HG03097 (cell line): ENCODE results near the gene COL15A1.

Experiments
- ATAC-seq: cut with Tn5 transposase; IDR thresholded peaks from one replicate; pipeline ENCODE4 v1.9.1; 2021; ENCODE audit not compliant: unreplicated experiment, low FRiP score

COL15A1 gene

DNA sequence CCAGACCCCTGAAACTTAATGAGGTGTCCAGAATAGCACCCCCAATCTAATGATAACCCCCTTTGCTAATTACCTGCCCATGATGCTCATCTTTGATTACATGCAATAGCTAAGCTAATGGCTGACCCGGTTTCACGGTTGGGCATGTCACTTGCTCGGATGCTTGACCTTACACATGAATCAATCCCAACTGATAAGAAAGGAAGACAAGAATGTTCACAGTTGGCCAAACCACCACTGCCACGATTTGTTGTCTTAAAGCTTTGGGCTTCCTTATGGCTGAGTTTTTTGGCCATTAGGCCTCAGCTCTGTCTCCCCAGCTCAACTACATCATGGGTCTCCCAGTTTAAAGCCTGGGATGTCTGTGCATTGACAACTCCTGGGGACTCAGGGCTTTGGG is 108.1 kb downstream of the COL15A1 start:
- no peak for ATAC-seq

DNA sequence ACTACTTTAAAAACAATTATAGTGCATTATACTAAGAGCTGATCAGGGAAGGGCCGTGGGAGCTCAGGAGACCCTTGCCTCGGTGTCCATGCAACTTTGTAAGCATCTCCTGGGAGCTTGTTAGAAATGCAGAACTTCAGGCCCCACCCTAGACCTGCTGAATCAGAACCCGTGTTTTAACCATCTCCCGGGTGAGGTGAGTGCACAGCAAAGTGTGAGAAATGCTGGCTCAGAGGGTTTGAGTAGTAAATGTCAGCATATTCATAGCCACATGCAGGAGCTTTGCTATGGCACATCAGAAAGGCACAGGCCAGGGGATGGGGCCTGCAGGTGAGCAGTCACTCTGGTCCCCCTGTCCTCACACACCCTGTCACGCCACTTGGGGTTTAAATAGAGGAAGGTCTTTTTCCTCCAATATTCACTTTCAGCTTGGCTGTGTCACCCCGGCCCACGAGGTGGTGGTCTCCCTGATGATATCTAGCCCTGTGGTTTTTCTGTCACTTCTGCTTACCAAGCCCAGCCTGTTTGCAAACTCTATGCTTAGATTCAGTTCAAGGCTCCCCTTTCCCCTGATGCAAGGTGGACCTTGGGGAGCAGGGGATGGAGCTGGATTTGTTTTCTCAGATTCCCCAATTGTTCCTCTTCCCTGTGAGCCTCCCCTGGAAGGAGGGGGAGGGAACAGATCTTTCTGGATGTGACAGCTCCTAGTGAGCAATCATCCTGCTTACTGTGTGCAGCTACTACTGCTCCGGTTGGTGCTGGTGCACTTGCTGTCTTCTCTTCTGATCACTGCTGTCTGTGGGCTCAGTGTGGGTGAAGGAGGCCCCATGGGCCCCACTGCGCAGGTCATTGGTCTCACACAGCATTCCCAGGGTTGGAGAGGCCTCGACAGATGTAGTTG is 109.4 kb downstream of the COL15A1 start:
- no peak for ATAC-seq

DNA sequence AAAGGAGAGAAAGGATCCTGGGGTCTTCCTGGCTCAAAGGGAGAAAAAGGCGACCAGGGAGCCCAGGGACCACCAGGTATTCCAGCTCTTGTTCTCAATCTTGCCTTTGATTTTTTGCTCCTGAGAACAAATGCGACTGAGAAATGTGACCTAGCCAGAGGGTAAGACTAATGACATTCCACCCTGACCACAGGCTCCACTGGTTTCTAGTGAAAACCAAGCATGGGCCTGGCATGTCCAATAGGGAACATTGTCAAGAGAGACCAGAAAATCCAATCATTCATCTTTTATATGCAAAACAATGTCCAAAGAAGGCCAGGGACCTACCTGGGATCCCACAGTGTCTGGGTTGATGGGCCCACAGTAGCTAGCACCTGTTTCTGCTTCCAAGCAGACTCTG is 110.9 kb downstream of the COL15A1 start:
- no peak for ATAC-seq

DNA sequence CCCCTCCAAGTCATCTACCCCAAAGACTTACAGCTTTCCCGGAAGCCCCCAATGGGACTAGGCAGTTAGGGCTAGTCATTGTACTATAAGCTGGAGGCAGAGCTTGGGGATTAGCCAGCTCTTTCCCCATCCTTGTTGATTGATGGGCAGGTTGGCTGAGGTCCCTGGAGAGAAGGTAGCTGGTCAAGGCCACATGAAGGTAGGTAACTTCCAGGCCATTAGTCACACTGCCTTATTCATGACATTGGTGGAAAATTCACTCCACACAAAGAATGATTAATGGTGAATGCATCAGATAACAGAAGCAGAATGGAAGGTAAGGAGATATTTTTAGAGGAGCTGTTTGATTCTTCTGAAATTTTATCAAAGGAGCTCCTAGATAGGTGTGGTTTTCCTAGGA is 111.7 kb downstream of the COL15A1 start:
- no peak for ATAC-seq

DNA sequence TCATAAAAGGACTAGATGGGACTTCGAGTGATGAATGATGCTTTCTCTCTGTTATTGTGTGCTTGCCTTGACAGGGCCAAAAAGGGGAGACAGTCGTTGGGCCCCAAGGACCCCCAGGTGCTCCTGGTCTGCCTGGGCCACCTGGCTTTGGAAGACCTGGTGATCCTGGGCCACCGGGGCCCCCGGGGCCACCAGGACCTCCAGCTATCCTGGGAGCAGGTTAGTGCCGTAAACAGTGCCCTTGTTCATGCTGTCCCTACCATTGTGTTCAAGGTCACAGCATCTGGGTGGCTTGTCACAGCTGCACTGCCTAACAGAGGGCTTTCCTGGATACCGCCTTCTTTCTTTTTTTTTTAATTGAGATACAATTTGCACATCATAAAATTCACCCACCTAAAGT is 112.5 kb downstream of the COL15A1 start:
- no peak for ATAC-seq

DNA sequence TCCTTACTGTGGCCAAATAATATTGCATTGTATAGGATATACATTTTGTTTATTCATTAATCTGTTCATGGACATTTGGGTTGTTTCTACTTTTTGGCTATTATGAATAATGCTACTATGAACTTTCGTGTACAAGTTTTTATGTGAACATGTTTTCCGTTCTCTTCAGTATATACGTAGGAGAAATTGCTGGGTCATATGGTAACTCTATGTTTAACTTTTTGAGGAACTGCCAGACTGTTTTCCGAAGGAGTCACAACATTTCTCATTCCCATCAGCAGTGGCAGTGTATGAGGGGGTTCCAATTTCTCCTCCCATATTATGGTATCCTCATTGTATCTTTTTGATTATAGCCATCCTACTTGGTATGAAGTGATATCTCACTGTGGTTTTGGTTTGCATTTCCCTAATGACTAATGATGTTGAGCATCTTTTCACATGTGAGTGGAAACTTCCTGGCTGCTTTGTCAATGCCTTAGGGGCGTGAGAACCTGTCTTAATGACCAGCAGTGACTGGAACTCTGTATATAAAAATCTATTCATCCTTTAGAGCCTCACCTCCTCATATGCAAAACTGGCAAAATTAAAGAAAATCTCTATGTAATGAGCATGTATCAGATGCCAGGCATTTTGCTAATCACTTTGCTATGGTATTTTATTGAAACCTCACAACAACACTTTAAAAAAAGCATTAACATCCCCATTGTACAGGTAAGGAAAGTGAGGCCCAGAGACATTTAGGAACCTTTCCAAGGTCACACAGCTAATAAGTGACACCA is 113.4 kb downstream of the COL15A1 start:
- no peak for ATAC-seq

DNA sequence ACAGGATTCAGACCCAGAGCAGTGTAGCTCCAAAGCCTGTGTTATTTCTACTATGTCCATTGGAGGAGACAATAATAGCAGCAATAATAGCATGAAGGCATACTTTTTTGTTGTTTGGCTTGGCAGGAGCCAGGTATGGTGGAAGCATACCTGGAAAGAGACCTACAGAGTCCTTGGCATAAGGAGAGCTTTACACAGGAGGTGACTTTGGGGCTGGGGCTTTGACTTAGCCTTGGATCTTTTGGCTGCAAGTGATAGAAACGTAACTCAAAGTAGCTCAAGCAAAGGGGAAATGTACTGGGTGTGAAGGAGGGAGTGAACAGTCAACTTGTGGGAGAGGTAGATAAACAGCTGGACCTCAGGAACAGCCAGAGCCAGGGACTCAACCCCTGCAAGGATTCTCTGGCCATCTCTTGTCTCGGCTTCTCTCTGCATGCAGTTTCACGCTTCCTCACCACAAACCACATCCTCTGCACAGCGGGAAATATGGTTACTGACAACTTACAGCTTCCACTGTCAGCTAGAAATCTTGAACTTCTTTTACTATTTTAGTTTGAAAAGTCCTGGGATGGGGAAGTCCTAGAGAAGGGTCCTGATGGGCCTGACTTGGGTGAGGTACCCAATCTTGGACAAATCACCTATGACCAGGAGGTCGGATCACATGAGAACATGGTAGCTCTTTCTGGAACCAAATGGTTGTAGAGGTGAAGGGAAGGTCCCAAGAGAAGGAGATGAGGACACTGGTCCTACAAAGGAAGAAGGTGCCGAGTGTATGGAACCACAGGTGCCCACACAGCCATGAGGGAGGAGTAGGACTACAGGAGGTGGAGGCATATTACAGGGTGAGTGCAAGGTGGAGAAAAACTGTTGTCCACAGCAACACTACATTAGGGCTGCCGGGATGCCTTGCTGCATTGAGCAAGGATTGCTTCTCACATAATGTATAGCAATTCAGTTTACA is 114.2 kb downstream of the COL15A1 start:
- peak; percentile 69 for ATAC-seq

DNA sequence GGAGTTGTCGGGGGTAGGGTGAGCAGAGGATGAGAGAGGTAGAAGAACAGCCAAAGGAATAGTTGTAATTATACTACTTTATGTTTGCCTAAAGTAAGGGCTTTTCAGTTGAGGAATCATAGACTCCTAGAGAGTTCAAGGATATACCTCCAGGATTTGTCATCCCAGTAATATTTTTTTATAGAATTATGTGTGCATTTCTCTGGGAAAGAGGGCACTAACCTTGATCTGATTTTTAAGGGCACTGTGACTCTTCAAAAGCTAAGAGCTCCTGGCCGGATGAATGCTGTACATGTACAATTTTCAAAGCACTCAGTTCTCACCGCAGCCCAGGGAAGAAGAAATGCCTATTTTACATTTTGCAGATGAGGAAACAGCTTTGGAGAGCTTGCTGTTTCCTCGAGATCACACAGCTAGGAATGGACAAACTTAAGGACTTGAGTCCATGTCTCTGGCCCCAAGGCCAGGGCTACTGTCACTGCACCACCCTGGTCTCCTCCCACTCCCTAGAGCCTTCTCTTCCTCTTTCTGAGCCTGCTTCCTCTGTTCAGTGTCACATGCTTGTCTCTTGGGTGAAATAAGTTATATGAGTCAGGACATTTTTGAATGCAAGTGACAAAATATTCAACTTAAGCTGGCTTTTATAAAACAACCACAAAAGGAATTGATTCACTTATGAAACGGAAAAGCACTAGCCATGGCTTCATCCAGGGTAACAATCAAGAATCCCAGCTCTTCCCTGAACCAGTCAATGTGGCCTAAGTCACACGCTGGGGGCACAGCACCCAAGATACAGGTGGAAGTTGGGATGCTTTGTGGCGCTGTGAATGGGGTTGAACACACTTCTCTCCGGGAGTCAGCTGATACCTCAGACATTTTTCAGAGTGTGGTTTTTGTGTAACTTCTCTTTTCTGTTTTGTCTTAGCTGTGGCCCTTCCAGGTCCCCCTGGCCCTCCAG is 115.5 kb downstream of the COL15A1 start:
- peak; percentile 44 for ATAC-seq

DNA sequence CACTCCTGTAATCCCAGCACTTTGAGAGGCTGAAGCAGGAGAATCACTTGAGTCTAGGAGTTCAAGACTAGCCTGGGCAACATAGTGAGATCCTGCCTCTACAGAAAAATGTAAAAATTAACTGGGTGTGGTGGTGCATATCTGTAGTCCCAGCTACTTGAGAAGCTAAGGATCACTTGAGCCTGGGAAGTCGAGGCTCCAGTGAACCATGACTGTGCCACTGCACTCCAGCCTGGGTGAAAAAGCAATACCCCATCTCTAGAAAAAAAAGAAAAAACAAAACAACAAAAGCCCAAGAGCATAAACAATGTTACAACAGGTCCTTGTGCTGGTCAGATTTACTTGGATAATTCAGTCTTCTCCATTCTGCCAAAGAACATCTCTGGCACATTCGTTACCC is 116.9 kb downstream of the COL15A1 start:
- no peak for ATAC-seq

DNA sequence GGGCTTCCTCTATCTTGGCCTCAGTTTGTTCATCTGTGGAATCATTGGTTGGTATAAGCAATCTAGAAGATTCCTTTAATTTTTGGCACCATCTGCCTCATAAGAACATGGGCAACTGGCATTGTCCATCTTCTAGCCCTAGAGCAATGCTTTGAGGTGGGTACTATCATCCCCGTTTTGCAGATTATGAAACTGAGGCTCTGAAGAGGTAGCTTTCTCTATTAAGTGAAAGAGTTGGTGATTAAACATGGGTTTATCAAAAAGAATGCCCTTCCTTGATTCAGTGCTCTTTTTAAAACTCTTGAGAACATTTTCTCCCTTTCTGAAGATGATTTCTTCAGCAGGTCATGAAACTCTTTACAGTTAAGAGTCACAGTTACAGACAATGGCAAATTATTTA is 118.8 kb downstream of the COL15A1 start:
- ATAC-seq, result no peak

DNA sequence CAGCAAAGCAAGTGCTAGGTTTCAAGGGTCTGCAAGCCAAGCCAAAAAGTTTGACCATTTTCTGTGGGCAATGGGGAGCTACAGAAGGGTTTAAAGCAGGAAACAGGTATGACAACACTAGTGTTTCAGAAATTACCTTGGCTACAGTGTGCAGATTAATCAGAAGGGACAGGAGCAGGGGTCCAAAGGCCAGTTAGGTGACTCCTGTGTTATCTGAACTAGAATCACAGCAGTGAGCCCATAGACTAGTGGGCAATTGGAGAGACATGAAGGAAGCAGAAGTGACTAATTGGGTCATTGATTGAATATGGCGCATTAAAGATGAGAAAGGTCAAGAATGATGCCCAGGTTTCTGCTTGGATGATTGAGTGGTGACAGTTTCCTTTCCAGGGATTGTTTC is 119.8 kb downstream of the COL15A1 start:
- no peak for ATAC-seq

DNA sequence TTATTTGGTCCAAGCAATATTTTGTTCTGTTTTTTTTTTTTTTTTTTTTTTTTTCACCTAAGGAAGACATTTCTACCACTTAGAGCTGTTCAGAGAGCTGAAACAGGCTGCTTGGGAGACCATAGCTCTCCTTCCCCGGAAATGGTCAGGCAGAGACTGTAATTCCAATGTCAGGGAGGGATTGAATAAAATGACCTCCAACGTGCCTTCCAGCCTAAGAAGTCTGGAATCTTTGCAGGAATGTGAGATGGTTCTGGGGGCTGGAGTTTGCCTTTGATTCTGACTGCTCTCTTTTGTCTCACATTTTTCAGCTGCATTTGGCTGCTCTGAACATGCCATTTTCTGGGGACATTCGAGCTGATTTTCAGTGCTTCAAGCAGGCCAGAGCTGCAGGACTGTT is 122.9 kb downstream of the COL15A1 start:
- ATAC-seq, result no peak

DNA sequence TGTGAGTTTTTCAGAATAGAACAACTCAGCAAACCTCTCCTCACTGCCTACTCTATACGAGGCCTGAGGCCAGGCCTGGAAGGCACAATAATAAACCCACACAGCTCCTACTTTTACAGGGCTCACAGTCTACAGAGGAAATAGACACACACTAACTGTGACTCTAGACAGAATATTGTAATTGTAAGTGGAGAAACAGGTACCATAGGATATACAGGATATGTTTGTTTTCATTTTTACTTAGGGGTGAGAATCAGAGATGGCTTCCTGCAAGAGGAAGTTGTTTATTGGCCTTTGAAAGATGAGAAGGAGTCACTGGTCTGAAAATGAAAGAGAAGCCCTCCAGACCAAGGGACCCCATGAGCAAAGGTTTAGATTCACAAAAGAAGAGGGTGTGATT is 125.4 kb downstream of the COL15A1 start:
- no peak for ATAC-seq

DNA sequence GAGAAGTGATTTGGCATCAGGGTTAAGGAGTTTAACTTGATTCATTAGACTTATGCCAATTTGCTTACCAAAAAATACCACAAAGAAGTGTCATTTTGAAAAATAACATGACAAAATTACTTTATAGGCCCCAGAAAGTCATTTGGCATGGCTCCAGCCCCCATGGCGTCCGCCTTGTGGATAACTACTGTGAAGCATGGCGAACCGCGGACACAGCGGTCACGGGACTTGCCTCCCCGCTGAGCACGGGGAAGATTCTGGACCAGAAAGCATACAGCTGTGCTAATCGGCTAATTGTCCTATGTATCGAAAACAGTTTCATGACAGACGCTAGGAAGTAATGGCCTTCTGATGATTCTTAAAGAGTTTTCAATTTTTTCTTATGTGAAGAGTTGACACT is 125.8 kb downstream of the COL15A1 start:
- ATAC-seq, result no peak

DNA sequence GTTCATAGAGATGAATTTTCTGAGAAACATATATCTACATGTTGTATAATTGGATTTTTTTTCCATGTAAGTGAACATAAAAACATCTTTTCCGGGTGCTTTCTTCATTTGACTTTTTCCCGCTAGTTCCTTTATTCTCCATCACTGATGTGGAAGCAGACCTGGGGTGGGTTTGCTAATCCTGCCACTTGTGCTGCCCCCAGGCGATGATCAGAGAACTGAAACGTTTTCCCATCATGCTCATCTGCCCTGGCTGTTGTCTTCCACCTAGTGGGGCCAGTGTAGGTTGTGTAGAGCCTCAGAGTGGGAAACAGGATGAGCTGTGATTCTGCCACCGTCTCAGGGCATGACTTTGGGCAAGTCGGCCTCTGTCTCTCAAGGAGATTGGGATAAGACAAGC is 127.0 kb downstream of the COL15A1 start:
- no peak for ATAC-seq

DNA sequence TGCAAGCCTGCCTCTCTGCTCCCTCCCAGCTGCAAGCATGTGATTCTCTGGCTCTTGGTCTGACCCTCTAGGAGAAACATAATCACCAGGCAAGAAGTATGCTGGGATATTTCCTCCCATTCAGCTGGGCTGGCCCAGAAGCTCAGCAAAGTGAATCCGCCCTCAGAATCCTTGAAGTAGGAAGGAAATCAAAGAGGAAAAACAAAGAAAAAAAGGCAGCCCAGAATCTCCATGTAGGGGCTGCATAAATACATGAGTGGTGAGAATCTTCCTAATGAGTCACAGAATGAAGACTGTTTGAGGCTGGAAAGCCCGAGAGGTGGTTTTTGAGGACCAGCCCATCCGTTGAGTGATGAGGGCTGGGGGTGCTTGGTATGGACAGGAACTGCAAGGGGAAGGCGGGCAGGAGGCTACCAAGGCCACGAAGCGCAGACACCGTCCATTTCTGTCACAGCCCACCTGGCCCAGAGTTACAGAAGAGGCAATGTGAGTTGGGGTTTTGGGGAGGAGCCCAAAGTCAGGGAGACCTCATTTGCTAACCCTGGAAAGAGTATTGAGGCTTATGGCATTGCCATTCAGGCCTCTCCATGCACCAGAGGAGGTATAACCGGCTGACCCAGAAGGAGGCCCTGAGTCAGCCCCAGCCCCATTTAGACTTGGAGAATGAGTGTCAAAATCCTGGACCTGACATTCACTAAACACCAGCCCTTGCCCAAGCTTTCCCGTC is 127.8 kb downstream of the COL15A1 start:
- no peak for ATAC-seq

DNA sequence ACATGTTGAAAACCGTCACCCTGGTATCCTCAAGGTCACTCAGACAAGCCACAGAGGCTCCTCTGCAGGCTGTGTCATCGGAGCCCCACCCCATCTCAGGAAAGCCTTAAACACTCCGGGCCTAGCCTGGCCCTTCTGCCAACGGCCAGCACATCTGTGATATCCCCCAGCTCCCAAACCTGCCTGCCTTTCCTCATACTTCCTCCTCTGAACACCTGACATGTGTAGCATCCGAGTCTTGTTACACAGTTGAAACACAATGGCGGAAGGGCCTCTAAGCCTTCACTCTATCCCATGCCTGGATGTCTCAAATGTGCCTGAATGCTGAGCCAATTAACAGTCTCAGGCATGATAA is 128.3 kb downstream of the COL15A1 start:
- ATAC-seq, result no peak

DNA sequence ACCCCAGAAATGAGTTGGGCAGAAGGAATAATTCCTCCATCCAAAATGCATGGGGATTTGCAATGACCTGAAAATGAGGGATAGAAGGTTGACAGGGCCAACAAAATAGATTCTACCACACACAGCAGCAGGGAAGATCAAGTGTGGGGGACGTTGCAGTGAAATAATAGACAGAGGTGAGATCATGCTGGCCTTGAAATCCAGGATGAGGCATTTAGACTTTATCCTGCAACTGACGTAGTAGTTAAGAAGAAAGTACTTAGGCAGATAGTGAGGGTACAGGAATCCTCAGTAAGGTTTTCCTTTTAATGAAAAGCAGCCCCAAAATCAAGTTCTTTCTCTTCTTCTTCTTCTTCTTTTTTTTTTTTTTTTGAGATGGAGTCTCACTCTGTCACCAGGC is 129.6 kb downstream of the COL15A1 start:
- ATAC-seq, result no peak
